Measurements from ENCODE around the gene ADAMTS19. TPM values are rescaled to one million over a fixed set of nuclear protein-coding genes. Genes with fewer than 3 reads are reported as not detected.

Gene ADAMTS19
- total and polyA plus RNA-seq, 2 of the 8 experiments (the other 6 are each of a cell fraction or from before 2014, with no cell fraction given), result 17.3 to 28.8 TPM

DNA sequence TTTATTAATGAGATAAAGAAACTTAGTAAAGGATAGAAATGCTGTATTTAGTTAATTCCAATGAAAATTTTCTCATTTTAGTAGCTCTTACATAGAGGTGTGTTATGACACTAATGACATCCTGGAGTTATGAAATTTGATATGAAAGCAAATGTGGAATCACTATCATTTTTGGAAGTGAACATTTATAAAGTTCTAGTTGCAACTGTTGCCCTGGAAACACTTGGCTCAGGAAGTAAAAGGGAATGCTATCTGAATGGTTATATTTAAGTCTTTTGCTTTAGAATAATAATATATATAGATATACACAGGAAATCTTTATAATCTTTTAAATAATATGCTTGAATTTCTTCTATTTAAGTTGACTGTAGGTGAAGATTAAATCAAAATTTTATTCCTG, 16.7 kb downstream of the ADAMTS19 start:
- POLR2A ChIA-PET (ENCODE audit: partially characterized antibody), result interaction anchor here (1.1 to 3.2 kb wide), 2 partner anchors 14 to 17 kb away, joined by 3 to 15 read pairs; partner anchors contain the start of gene ADAMTS19
- FAIRE-seq, result no peak
- CTCF ChIA-PET (ENCODE audit: partially characterized antibody), result interaction anchor here (1.2 to 2.4 kb wide), 2 partner anchors 14 to 116 kb away, joined by 3 to 9 read pairs; no protein-coding TSS in a partner anchor
- TF ChIP-seq TEAD4 (IDR thresholded peaks at IDR 0.05; ENCODE audit: low read depth, low read length) (no peak), GABPA (IDR thresholded peaks at IDR 0.05; ENCODE audit: borderline replicate concordance, insufficient read depth, low read length) (no peak), KDM1A (IDR thresholded peaks at IDR 0.05; ENCODE audit: borderline replicate concordance, low read length) (no peak), JUND (IDR thresholded peaks at IDR 0.05; ENCODE audit: low read length) (no peak), CTCF (IDR thresholded peaks at IDR 0.05; ENCODE audit: control extremely low read depth in 1 of 3, insufficient read depth in 1 of 3, low read depth in 1 of 3, low read length in 3 of 3) (no peak), CTBP2 (IDR thresholded peaks at IDR 0.05; ENCODE audit: borderline replicate concordance, insufficient read depth, insufficient read length, low read length) (no peak), MAX (IDR thresholded peaks at IDR 0.05) (no peak), ASH2L (IDR thresholded peaks at IDR 0.05; ENCODE audit: low read length) (no peak), HDAC6 (IDR thresholded peaks at IDR 0.05; ENCODE audit: low read depth, low read length) (no peak), JUN (IDR thresholded peaks at IDR 0.05; ENCODE audit: low read depth, low read length) (no peak), BCL11A (IDR thresholded peaks at IDR 0.05; ENCODE audit: low read depth in 2 of 2, low read length in 2 of 2) (no peak), RAD21 (IDR thresholded peaks at IDR 0.05 in 1 of 2, conservative IDR thresholded peaks at IDR 0.05 in 1 of 2; ENCODE audit: low read depth in 2 of 2, low read length in 2 of 2) (no peak)

More for the DNA sequence above, 16.7 kb downstream of the ADAMTS19 start:
- Histone ChIP-seq H2BK120ac (replicated peaks; ENCODE audit: low read depth, low read length) (no peak overlapping the region), H3K79me2 (ENCODE audit: control insufficient read depth in 1 of 2, insufficient read depth in 2 of 2, low read length in 2 of 2) (peaks cover 2 to 75% of the 10 kb centered on the region in 2 experiments; a peak in 2 of 4 replicates), H3K36me3 (ENCODE audit: control insufficient read depth in 2 of 4, insufficient read depth in 4 of 4, low read length in 3 of 4) (peaks cover 0 to 6% (median 0%) of the 10 kb centered on the region in 4 experiments; a peak in 1 of 8 replicates), H3K18ac (ENCODE audit: extremely low read depth, low read length) (no peak overlapping the region), H3K23ac (ENCODE audit: insufficient read length) (no peak overlapping the region), H3K4ac (replicated peaks; ENCODE audit: insufficient read length, low read depth, low read length) (no peak overlapping the region), H4K8ac (ENCODE audit: extremely low read depth, insufficient read depth, low read length) (no peak overlapping the region), H4K91ac (replicated peaks; ENCODE audit: insufficient read length, low read length) (no peak overlapping the region), H2AFZ (ENCODE audit: low read length) (no peak overlapping the region), H3K4me2 (ENCODE audit: insufficient read depth in 1 of 2, low read depth in 2 of 2, low read length in 2 of 2) (no peak overlapping the region), H3K79me1 (ENCODE audit: low read depth, low read length) (no peaks in the 10 kb centered on the region), H4K20me1 (replicated peaks in 1 of 2; ENCODE audit: control insufficient read depth in 1 of 2, insufficient read depth in 2 of 2, low read length in 2 of 2) (no peaks in the 10 kb centered on the region), H3K27ac (ENCODE audit: low read depth, low read length) (no peak overlapping the region), H2BK20ac (ENCODE audit: low read length) (no peak overlapping the region), H2BK5ac (ENCODE audit: low read depth, low read length) (no peak overlapping the region), H3K27me3 (replicated peaks in 1 of 4; ENCODE audit: control insufficient read depth in 3 of 4, extremely low read depth in 1 of 4, insufficient read depth in 3 of 4, low read length in 3 of 4) (no peaks in the 10 kb centered on the region), H3K9ac (replicated peaks in 1 of 4; ENCODE audit: extremely low read depth in 1 of 4, low read depth in 3 of 4, low read length in 3 of 4) (no peak overlapping the region), H3K4me3 (ENCODE audit: extremely low read depth in 1 of 4, insufficient read depth in 2 of 4, low read depth in 3 of 4, low read length in 4 of 4) (no peak overlapping the region), H3K9me3 (ENCODE audit: insufficient read depth in 2 of 2, low read depth in 1 of 2, low read length in 1 of 2) (no peaks in the 10 kb centered on the region), H3K23me2 (ENCODE audit: low read depth, low read length) (no peaks in the 10 kb centered on the region), H4K5ac (ENCODE audit: insufficient read length, low read depth, low read length) (no peak overlapping the region), H3K4me1 (replicated peaks in 1 of 4; ENCODE audit: control insufficient read depth in 3 of 4, insufficient read depth in 4 of 4, low read length in 3 of 4) (peaks cover 0 to 4% (median 0%) of the 10 kb centered on the region in 4 experiments; a peak in 1 of 7 replicates), H3K14ac (ENCODE audit: insufficient read length) (no peak overlapping the region), H2AK5ac (ENCODE audit: low read depth, low read length) (no peak overlapping the region), H2BK15ac (ENCODE audit: low read length) (no peak overlapping the region), H2BK12ac (ENCODE audit: low read depth, low read length) (no peak overlapping the region), H3K56ac (replicated peaks; ENCODE audit: insufficient read length, low read depth, low read length) (no peak overlapping the region)
- no peak for DNase-seq (ENCODE audit: low read depth in 1 of 2, low spot score in 2 of 2)
